Endodermal cell (in vitro differentiated cells): ENCODE data around the gene CLCN1. TPM values are rescaled to one million over a fixed set of nuclear protein-coding genes. Genes with fewer than 3 reads are reported as not detected.

ENCODE experiments used
- DNase-seq: peaks from one replicate; pipeline ENCODE4 v3.0.0-alpha.2; 2017
- H3K27ac ChIP-seq: 2 replicates; pipeline ENCODE4 v1.5.1; 2013; ENCODE audit warnings: mild to moderate bottlenecking, low read depth, low read length, moderate library complexity
- H3K27me3 ChIP-seq: 2 replicates; pipeline ENCODE4 v1.6.1; 2013; ENCODE audit warnings: mild to moderate bottlenecking, low read length, moderate library complexity; ENCODE audit not compliant: insufficient read depth, control insufficient read depth, poor library complexity, severe bottlenecking
- H3K36me3 ChIP-seq: 2 replicates; pipeline ENCODE4 v1.7.0; 2013; ENCODE audit warnings: mild to moderate bottlenecking, low read length, moderate library complexity; ENCODE audit not compliant: control insufficient read depth, insufficient read depth
- H3K4me1 ChIP-seq: one replicate; pipeline ENCODE4 v1.7.0; 2013; ENCODE audit warnings: low read length; ENCODE audit not compliant: control insufficient read depth, insufficient read depth
- H3K4me3 ChIP-seq: 2 replicates; pipeline ENCODE4 v1.5.1; 2013; ENCODE audit warnings: mild to moderate bottlenecking, low read length, moderate library complexity
- H3K9ac ChIP-seq: 2 replicates; pipeline ENCODE4 v1.6.1; 2013; ENCODE audit warnings: mild to moderate bottlenecking, low read length, moderate library complexity; ENCODE audit not compliant: poor library complexity, severe bottlenecking; ENCODE audit errors: extremely low read depth
- H3K9me3 ChIP-seq: 2 replicates; pipeline ENCODE4 v1.6.1; 2013; ENCODE audit warnings: mild to moderate bottlenecking, low read length, moderate library complexity; ENCODE audit not compliant: control insufficient read depth
- H3K27ac Mint-ChIP-seq: 2 replicates; pipeline ENCODE4 v1.8.0; 2020; ENCODE audit warnings: mixed read lengths
- H3K27me3 Mint-ChIP-seq: 2 replicates; pipeline ENCODE4 v1.8.0; 2021; ENCODE audit warnings: mild to moderate bottlenecking, mixed read lengths; ENCODE audit not compliant: insufficient read depth
- H3K36me3 Mint-ChIP-seq: 2 replicates; pipeline ENCODE4 v1.8.0; 2020; ENCODE audit warnings: low read depth, mixed read lengths
- H3K4me1 Mint-ChIP-seq: 2 replicates; pipeline ENCODE4 v1.8.0; 2020; ENCODE audit warnings: mixed read lengths
- H3K4me3 Mint-ChIP-seq: 2 replicates; pipeline ENCODE4 v1.8.0; 2020; ENCODE audit warnings: mild to moderate bottlenecking, moderate library complexity, mixed read lengths
- H3K9me3 Mint-ChIP-seq: 2 replicates; pipeline ENCODE4 v1.8.0; 2020; ENCODE audit warnings: mild to moderate bottlenecking, mixed read lengths
- WGBS, 2 experiments: methylation state at CpG; one replicate each; pipeline versions ENCODE4 v1.1.5 to v1.1.7; 2013; ENCODE audit warnings: missing lambda C conversion rate in 2 of 2, mixed read lengths in 1 of 2; ENCODE audit not compliant: insufficient coverage in 1 of 2, insufficient read length in 1 of 2; 5-methylcytosine and 5-hydroxymethylcytosine counted together
- total RNA-seq, 2 donors: library from RNA; stranded (reverse); fragmentation: NEBNext Ultra II Directional in 1 of 2; extraction: Animal tissue kit (Norgen Biotek cat#: 25700) in 1 of 2; gene quantifications; 2 replicates in 1 of 2; 3 replicates in 1 of 2; pipeline ENCODE4 v1.2.1, GENCODE V29; 2021
- TF ChIP-seq, protein P1 (sequence below): fragments of 200-600 bp; sonication (generic); conservative IDR thresholded peaks from 2 replicates; pipeline ENCODE4 v1.5.0; 2021; ENCODE audit warnings: antibody characterized with exemption, mild to moderate bottlenecking

Gene CLCN1
- total RNA-seq, 2 donors from 2014 or later, result 0.53 TPM; not detected in 1

DNA sequence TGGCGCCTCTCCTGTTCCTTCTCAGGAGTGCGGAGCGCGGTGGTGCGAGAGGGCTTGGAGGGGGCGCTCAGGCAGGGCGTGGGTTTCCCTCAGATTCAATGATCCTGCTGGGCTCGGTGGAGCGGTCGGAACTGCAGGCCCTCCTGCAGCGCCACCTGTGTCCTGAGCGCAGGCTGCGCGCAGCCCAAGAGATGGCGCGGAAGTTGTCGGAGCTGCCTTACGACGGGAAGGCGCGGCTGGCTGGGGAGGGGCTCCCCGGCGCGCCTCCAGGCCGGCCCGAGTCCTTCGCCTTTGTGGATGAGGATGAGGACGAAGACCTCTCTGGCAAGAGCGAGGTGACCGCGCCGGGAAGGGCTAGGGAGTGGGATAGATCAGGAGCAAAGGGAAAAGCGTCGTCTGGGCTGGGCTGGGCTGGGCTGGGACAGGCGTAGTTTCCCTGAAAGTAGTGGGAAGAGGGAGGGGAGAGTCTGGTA is 29.6 kb downstream of the CLCN1 start:
- no peak overlapping the region for H3K4me3 ChIP-seq
- H3K4me1 Mint-ChIP-seq, result peaks cover 3% of the 10 kb centered on the region
- peak overlapping the region; percentile 50 for H3K4me3 Mint-ChIP-seq
- 6 to 8% methylated on average over 16 to 35 of the region's 35 CpGs for WGBS, 2 experiments
- peak; percentile 94 for DNase-seq
- H3K4me1 ChIP-seq, result no peaks in the 10 kb centered on the region
- H3K27me3 Mint-ChIP-seq, result peaks cover 41% of the 10 kb centered on the region
- no peaks in the 10 kb centered on the region for H3K9me3 ChIP-seq
- no peak overlapping the region for H3K27ac Mint-ChIP-seq
- no peaks in the 10 kb centered on the region for H3K36me3 ChIP-seq
- H3K9ac ChIP-seq, result no peak overlapping the region
- H3K36me3 Mint-ChIP-seq, result no peaks in the 10 kb centered on the region
- peaks cover 19% of the 10 kb centered on the region for H3K27me3 ChIP-seq
- no peaks in the 10 kb centered on the region for H3K9me3 Mint-ChIP-seq
- TF ChIP-seq, protein P1, sequence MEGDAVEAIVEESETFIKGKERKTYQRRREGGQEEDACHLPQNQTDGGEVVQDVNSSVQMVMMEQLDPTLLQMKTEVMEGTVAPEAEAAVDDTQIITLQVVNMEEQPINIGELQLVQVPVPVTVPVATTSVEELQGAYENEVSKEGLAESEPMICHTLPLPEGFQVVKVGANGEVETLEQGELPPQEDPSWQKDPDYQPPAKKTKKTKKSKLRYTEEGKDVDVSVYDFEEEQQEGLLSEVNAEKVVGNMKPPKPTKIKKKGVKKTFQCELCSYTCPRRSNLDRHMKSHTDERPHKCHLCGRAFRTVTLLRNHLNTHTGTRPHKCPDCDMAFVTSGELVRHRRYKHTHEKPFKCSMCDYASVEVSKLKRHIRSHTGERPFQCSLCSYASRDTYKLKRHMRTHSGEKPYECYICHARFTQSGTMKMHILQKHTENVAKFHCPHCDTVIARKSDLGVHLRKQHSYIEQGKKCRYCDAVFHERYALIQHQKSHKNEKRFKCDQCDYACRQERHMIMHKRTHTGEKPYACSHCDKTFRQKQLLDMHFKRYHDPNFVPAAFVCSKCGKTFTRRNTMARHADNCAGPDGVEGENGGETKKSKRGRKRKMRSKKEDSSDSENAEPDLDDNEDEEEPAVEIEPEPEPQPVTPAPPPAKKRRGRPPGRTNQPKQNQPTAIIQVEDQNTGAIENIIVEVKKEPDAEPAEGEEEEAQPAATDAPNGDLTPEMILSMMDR, result peak; percentile 75
- no peak overlapping the region for H3K27ac ChIP-seq

- Histone ChIP-seq H3K27me3 (peaks cover 19% of the 10 kb centered on the region), H3K9me3 (no peaks in the 10 kb centered on the region), H3K27ac (no peak overlapping the region), H3K4me1 (no peaks in the 10 kb centered on the region), H3K9ac (no peak overlapping the region), H3K36me3 (no peaks in the 10 kb centered on the region), H3K4me3 (no peak overlapping the region)
- Mint-ChIP-seq H3K4me3 (peak overlapping the region; percentile 50), H3K27ac (no peak overlapping the region), H3K4me1 (peaks cover 3% of the 10 kb centered on the region), H3K27me3 (peaks cover 42% of the 10 kb centered on the region), H3K36me3 (no peaks in the 10 kb centered on the region), H3K9me3 (no peaks in the 10 kb centered on the region)
- TF ChIP-seq, protein P1, result no peak
- DNase-seq, result peak; percentile 63
- 94 to 100% methylated on average over 1 to 4 of the region's 4 CpGs for WGBS, 2 experiments
Measured at GRCh38 chr7:143346018-143346417, 30.1 kb downstream of the CLCN1 start.

DNA sequence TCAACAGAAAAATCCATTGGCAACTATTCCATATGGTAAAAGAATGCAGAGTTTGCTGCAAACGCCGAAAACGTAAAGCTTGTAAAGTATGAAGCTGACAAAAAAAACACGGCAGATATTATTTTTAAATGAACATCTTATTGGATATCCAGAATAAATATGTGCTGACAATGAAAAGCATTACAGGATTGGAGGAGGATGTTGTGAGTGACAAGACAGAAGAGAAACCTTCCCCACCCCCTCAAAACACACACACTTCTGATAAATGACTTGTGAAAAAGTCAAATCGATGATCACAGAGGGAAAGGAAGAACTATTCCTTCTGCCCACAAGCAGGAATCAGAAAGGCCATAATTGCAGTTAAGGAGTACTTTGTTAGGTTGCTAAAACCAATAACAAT is 32.0 kb downstream of the CLCN1 start:
- peaks cover 3% of the 10 kb centered on the region for H3K4me1 Mint-ChIP-seq
- H3K9me3 ChIP-seq, result no peaks in the 10 kb centered on the region
- H3K4me1 ChIP-seq, result no peaks in the 10 kb centered on the region
- H3K27ac Mint-ChIP-seq, result no peak overlapping the region
- H3K27ac ChIP-seq, result no peak overlapping the region
- 74 to 100% methylated on average over 3 to 5 of the region's 5 CpGs for WGBS, 2 experiments
- H3K9me3 Mint-ChIP-seq, result no peaks in the 10 kb centered on the region
- H3K27me3 Mint-ChIP-seq, result peaks cover 46% of the 10 kb centered on the region
- peaks cover 19% of the 10 kb centered on the region for H3K27me3 ChIP-seq
- H3K4me3 ChIP-seq, result no peak overlapping the region
- DNase-seq, result no peak
- H3K36me3 Mint-ChIP-seq, result no peaks in the 10 kb centered on the region
- H3K4me3 Mint-ChIP-seq, result no peak overlapping the region
- H3K9ac ChIP-seq, result no peak overlapping the region
- H3K36me3 ChIP-seq, result no peaks in the 10 kb centered on the region
- TF ChIP-seq, protein P1, result no peak
